ENCODE measurements around the gene AKAP17A. TPM values are rescaled to one million over a fixed set of nuclear protein-coding genes. Genes with fewer than 3 reads are reported as not detected.
A peak's percentile ranks its signal among the peaks of the same experiment; 100 is the strongest.

The AKAP17A gene
- total RNA-seq (2021) (44.5 to 68.1 TPM (median 45.5 TPM) in 3 replicates), Bru-seq, nascent RNA (percentile 72 among the genes with signal in this experiment)
- long read RNA-seq, experiment 1, transcript AKAP17A-203 (6 exons, 3,232 nt) = minor isoform, 43 of 459 reads
- long read RNA-seq, experiment 1, transcript AKAP17A-201 (5 exons, 3,204 nt) = major isoform, 340 of 459 reads
- long read RNA-seq, experiment 1, transcript AKAP17A-202 (4 exons, 2,187 nt) = minor isoform, 38 of 459 reads
- long read RNA-seq, experiment 1, partial matches to known transcripts = 31 of 459 reads
- long read RNA-seq, experiment 1, other reads (novel, unspliced or antisense) = 7 of 459 reads
- long read RNA-seq, experiment 2, transcript AKAP17A-201 (5 exons, 3,204 nt) = major isoform, 6 of 46 reads
- long read RNA-seq, experiment 2, partial matches to known transcripts = 19 of 46 reads
- long read RNA-seq, experiment 2, other reads (novel, unspliced or antisense) = 20 of 46 reads
- long read RNA-seq, experiment 3, partial matches to known transcripts = 1 of 13 reads
- long read RNA-seq, experiment 3, other reads (novel, unspliced or antisense) = 12 of 13 reads

GRCh38 chrX:1591102-1591862 is at the start of gene AKAP17A:
Gene AKAP17A, plus strand, starts transcription at chrX:1591604. Its CDS starts 1,859 bp downstream, at chrX:1593463.
- H3K9me3 Mint-ChIP-seq = no peaks in the 10 kb centered on the region
- ChIA-PET CTCF (no interaction called here), POLR2A (no interaction called here)
- H3K27me3 Mint-ChIP-seq (ENCODE audit: low read depth) = no peaks in the 10 kb centered on the region
- H3K27ac Mint-ChIP-seq = peak within 1 kb of the TSS; percentile 32; the same call in 1 of the 2 replicates
- DNase-seq (ENCODE audit: low spot score) = peak; percentile 98
- peaks cover 25% of the 10 kb centered on the region for H3K36me3 Mint-ChIP-seq
- TF ChIP-seq E2F5 (CRISPR knock-in tag; IDR thresholded peaks at IDR 0.05) (peak; percentile 37; the same call in 1 of the 2 replicates), RELA (CRISPR knock-in tag; IDR thresholded peaks at IDR 0.05; ENCODE audit: borderline replicate concordance) (no peak), SP1 (CRISPR knock-in tag; conservative IDR thresholded peaks at IDR 0.05) (peak; percentile 95), FOXK1 (CRISPR knock-in tag; IDR thresholded peaks at IDR 0.05) (peak; percentile 59; the same call in 1 of the 2 replicates), FOXP4 (CRISPR knock-in tag; IDR thresholded peaks at IDR 0.05) (peak; percentile 62; the same call in 1 of the 2 replicates), USF2 (CRISPR knock-in tag; IDR thresholded peaks at IDR 0.05) (no peak), OVOL2 (CRISPR knock-in tag; IDR thresholded peaks at IDR 0.05; ENCODE audit: borderline replicate concordance) (no peak), GABPB1 (CRISPR knock-in tag; IDR thresholded peaks at IDR 0.05) (peak; percentile 42; the same call in 1 of the 2 replicates), CREM (CRISPR knock-in tag; IDR thresholded peaks at IDR 0.05) (peak; percentile 88)
- peaks cover 16% of the 10 kb centered on the region for H3K4me1 Mint-ChIP-seq
- peak within 1 kb of the TSS; percentile 84 for H3K4me3 Mint-ChIP-seq
- ATAC-seq = peak; percentile 84

GRCh38 chrX:1542994-1543725 is 48.2 kb upstream of the AKAP17A start:
- ATAC-seq = no peak

More at GRCh38 chrX:1542994-1543725, 48.2 kb upstream of the AKAP17A start:
- H3K4me1 Mint-ChIP-seq = no peaks in the 10 kb centered on the region
- H3K27ac Mint-ChIP-seq = no peak overlapping the region
- peaks cover 6% of the 10 kb centered on the region for H3K9me3 Mint-ChIP-seq
- no peak for DNase-seq (ENCODE audit: low spot score)
- H3K36me3 Mint-ChIP-seq = no peaks in the 10 kb centered on the region
- H3K4me3 Mint-ChIP-seq = no peak overlapping the region
- ChIA-PET CTCF (no interaction called here), POLR2A (no interaction called here)
- no peaks in the 10 kb centered on the region for H3K27me3 Mint-ChIP-seq (ENCODE audit: low read depth)
- TF ChIP-seq NR1H2 (CRISPR knock-in tag; IDR thresholded peaks at IDR 0.05) = no peak
- no peak for TF ChIP-seq E2F5 (CRISPR knock-in tag; IDR thresholded peaks at IDR 0.05)
- TF ChIP-seq PRRX2 (CRISPR knock-in tag; IDR thresholded peaks at IDR 0.05) = no peak
- no peak for TF ChIP-seq NR3C1 (CRISPR knock-in tag; conservative IDR thresholded peaks at IDR 0.05; ENCODE audit: low read depth)
- no peak for TF ChIP-seq JAZF1 (CRISPR knock-in tag; IDR thresholded peaks at IDR 0.05)
- TF ChIP-seq TCF7 (CRISPR knock-in tag; IDR thresholded peaks at IDR 0.05; ENCODE audit: low read depth) = no peak
- no peak for TF ChIP-seq STAT6 (CRISPR knock-in tag; conservative IDR thresholded peaks at IDR 0.05; ENCODE audit: low read depth)
- no peak for TF ChIP-seq NFYB (CRISPR knock-in tag; conservative IDR thresholded peaks at IDR 0.05; ENCODE audit: low read depth)
- TF ChIP-seq USF1 (CRISPR knock-in tag; IDR thresholded peaks at IDR 0.05) = no peak
- TF ChIP-seq SOX15 (CRISPR knock-in tag; IDR thresholded peaks at IDR 0.05) = no peak
- no peak for TF ChIP-seq ZNF416 (CRISPR knock-in tag; IDR thresholded peaks at IDR 0.05)
- no peak for TF ChIP-seq ATF1 (CRISPR knock-in tag; IDR thresholded peaks at IDR 0.05)
- TF ChIP-seq FOXP1 (CRISPR knock-in tag; IDR thresholded peaks at IDR 0.05; ENCODE audit: borderline replicate concordance) = no peak
- TF ChIP-seq GRHL2 (CRISPR knock-in tag; IDR thresholded peaks at IDR 0.05; ENCODE audit: insufficient replicate concordance, severe bottlenecking) = no peak
